ENCODE measurements around the gene AJM1. TPM values are rescaled to one million over a fixed set of nuclear protein-coding genes. Genes with fewer than 3 reads are reported as not detected.
A peak's percentile ranks its signal among the peaks of the same experiment; 100 is the strongest.
"Not testable (repeated sequence)": the region's sequence is repeated elsewhere in the genome, so short reads cannot be mapped to it uniquely, and the experiment has no call there.

The AJM1 gene
- total RNA-seq, 4 donors from 2014 or later, result 0.83 to 4.7 (median 2.3) TPM

GRCh38 chr9:136865041-136865767 is 22.9 kb downstream of the AJM1 start:
- H3K4me3 ChIP-seq (replicated peaks in 1 of 3), result peak overlapping the region; percentile 16 to 91 (median 69)
- H3K9me3 ChIP-seq, result no peaks in the 10 kb centered on the region
- TF ChIP-seq POLR2A (IDR thresholded peaks at IDR 0.05), result no peak
- TF ChIP-seq CTCF (IDR thresholded peaks at IDR 0.05), result no peak
- H3K27ac ChIP-seq, result peak overlapping the region; percentile 77 to 82 (median 79)
- intact Hi-C loops (cut with DNase I), result no loop called here
- no peaks in the 10 kb centered on the region for H3K27me3 ChIP-seq
- 62% methylated on average over 11 of the region's 11 CpGs for WGBS, 2 donors
- H3K4me1 ChIP-seq, result peaks cover 20 to 27% of the 10 kb centered on the region in 2 donors
- peaks cover 26 to 28% of the 10 kb centered on the region in 2 donors for H3K36me3 ChIP-seq
- DNase-seq, result no peak

- H3K9me3 ChIP-seq, result no peaks in the 10 kb centered on the region
- peak overlapping the region; percentile 49 to 91 (median 69) for H3K4me3 ChIP-seq (replicated peaks in 1 of 3)
- peaks cover 26 to 28% of the 10 kb centered on the region in 2 donors for H3K36me3 ChIP-seq
- H3K27ac ChIP-seq, result peak overlapping the region; percentile 77 to 82 (median 79)
- WGBS, 2 donors, result 0 to 2% methylated on average over 5 to 7 of the region's 20 CpGs
- DNase-seq, result peak; percentile 48 to 58
- H3K4me1 ChIP-seq, result peaks cover 20 to 27% of the 10 kb centered on the region in 2 donors
- no peaks in the 10 kb centered on the region for H3K27me3 ChIP-seq
- TF ChIP-seq POLR2A (IDR thresholded peaks at IDR 0.05) (no peak), CTCF (IDR thresholded peaks at IDR 0.05) (no peak)
- intact Hi-C loops (cut with DNase I), result no loop called here
Observed at GRCh38 chr9:136865768-136866103, 23.5 kb downstream of the AJM1 start.

GRCh38 chr9:136866898-136867421 is 24.7 kb downstream of the AJM1 start:
- H3K9me3 ChIP-seq; H3K27me3 ChIP-seq; DNase-seq; intact Hi-C loops (cut with DNase I): not testable (repeated sequence)
- Histone ChIP-seq H3K27ac (peak overlapping the region in 2 of 3 donors; percentile 43 to 47), H3K36me3 (peaks cover 19 to 20% of the 10 kb centered on the region in 2 donors), H3K4me1 (peaks cover 20 to 27% of the 10 kb centered on the region in 2 donors), H3K4me3 (replicated peaks in 1 of 3) (peak overlapping the region in 1 of 3 donors; percentile 69)
- 89 to 92% methylated on average over 29 of the region's 29 CpGs for WGBS, 2 donors

GRCh38 chr9:136867480-136867879 is 25.2 kb downstream of the AJM1 start:
- WGBS, 2 donors, result 95 to 99% methylated on average over 18 of the region's 18 CpGs
- intact Hi-C loops (cut with DNase I), result no loop called here
- TF ChIP-seq POLR2A (IDR thresholded peaks at IDR 0.05) (no peak), CTCF (IDR thresholded peaks at IDR 0.05) (no peak)
- no peak overlapping the region for H3K4me3 ChIP-seq (replicated peaks in 1 of 3)
- H3K27me3 ChIP-seq, result no peaks in the 10 kb centered on the region
- peaks cover 14 to 15% of the 10 kb centered on the region in 2 donors for H3K36me3 ChIP-seq
- H3K27ac ChIP-seq, result no peak overlapping the region
- H3K9me3 ChIP-seq, result no peaks in the 10 kb centered on the region
- peaks cover 20 to 27% of the 10 kb centered on the region in 2 donors for H3K4me1 ChIP-seq
- DNase-seq, result no peak

GRCh38 chr9:136867917-136868316 is 25.6 kb downstream of the AJM1 start:
- TF ChIP-seq POLR2A (IDR thresholded peaks at IDR 0.05), result no peak
- TF ChIP-seq CTCF (IDR thresholded peaks at IDR 0.05), result no peak
- DNase-seq, result no peak
- intact Hi-C loops (cut with DNase I), result no loop called here
- no peaks in the 10 kb centered on the region for H3K27me3 ChIP-seq
- no peaks in the 10 kb centered on the region for H3K9me3 ChIP-seq
- 97 to 98% methylated on average over 18 of the region's 18 CpGs for WGBS, 2 donors
- peaks cover 20 to 27% of the 10 kb centered on the region in 2 donors for H3K4me1 ChIP-seq
- H3K27ac ChIP-seq, result no peak overlapping the region
- H3K36me3 ChIP-seq, result peaks cover 10% of the 10 kb centered on the region in 2 donors
- H3K4me3 ChIP-seq (replicated peaks in 1 of 3), result no peak overlapping the region

Data from thyroid gland (tissue), 4 donors.